NCI-H774 (cell line): ENCODE results near the gene SMAP1.

ENCODE experiments used
- DNase-seq: peaks from one replicate; lab custom pipeline; 2025; lab: John Stamatoyannopoulos, UW

SMAP1 gene

DNA sequence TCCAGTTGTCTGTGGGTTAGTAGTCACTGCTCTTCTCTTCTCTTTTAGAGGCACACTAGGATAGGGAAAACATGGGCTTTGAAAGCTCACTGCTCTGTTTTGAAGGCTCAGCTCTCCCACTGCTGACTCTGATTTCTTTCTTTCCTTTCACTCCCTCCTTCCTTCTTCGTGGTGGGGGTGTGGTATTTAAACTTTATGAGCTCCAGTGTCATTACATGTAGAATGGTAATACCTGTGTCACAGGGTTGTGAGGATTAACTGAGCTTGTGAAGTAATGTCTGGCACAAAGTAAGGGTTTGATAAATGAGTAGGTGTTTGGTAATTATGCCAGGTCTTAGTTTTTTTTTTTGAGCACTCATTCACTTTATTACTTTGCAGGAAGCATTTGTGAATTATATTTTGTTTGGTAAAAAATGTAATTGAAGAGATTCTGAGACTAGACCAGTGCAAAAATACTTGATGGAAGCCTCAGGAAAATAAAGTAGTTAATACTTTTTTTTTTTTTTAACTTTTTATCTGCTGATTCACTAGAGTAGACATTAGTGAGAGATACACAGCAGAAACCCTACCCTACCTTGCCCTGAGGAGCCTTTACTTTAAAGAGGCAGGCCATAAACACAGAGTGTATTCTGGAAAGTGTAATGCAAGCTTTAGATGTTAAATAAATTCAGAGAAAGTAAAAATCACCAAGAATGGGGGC is 17.3 kb downstream of the SMAP1 start:
- DNase-seq: no peak

GRCh38 chr6:70685494-70686180 is 18.0 kb downstream of the SMAP1 start:
- no peak for DNase-seq

DNA sequence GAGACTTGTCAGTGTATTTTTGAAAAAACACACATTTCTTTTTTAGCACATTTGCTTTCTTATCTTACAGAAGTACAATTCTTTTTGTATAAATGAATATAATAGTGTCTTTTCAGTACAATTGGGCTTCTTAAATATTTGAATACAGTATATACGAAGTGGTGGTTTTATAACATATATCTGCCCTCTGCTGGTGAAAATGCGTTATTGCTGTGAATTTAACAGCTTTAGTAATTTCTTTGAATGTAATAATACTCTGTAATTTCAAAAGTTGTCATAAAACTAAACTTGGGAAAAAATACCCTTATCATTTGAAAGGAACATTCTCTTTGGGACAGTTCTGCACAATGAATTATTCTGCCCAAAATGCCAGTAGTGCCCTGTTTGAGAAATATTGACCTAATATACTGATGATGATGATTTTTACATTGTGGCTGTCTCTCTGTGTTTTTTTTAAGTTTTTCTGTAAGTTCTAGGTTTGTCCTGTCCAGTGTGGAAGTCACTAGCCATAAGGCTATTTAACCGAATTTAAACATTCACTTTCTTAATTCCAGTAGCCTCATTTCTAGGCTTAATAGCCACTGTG is 19.0 kb downstream of the SMAP1 start:
- DNase-seq: peak; percentile 33

- DNase-seq: no peak
These were observed 26.2 kb downstream of the SMAP1 start for GRCh38 chr6:70693887-70694286.

DNA sequence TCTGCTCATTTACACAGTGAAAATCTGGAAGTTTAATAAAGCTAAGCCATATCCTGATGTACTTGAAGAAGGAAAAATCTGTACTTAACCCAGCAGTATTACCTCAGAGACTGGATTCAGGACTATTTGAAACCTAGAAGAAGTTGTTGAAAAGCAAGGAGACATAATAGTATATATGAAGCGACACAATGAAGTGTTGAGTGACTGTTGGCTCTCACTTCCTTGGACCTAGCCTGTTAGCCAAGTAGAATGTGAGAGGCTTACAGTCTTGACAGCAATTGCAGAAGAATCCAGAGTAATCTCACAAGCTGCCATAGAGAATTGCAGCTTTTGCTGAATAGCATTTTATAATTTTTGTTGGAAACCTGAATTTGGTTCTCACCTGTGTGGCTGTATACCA is 26.7 kb downstream of the SMAP1 start:
- DNase-seq: no peak

DNA sequence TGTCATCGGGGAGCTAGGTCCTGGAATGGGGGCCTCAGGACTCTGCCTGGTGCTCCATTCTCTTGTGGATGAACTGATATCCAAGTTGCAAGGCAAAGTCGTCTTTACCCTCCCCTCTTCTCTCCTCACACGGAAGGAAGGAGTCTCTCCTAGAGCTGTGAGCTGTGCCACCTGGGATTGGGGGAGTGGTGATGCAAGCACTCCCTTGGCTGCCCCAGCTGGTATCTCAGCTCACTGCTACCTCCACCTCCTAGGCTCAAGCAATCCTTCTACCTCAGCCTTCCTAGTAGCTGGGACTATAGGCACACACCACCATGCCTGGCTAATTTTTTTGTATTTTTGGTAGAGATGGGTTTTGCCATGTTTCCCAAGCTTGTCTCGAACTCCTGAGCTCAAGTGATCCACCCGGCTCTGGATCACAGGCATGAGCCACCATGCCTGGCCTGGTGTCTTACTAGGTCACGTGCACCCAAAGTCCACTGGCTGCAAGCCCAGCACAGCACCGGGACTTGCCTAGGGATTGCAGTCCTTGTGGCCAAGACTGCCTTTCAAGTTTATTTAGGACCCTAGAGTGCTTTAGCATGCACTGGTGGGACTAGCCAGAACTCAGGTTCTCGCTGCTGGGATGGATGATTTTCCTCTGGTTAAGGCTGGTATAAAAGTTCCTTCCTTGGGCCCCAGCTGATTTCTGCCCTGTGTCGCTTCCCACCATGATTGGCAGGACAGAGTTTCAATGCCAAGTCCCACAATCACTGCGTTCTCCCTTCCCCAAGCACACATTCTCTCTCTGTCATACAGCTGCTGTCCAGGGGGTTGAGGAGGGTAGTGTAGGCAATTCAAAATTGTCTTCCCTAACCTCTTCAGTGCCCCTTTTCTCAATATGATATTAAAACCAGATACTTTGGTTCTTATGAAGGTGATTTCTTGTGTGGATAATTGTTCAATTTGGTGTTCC is 33.5 kb downstream of the SMAP1 start:
- DNase-seq: no peak

- no peak for DNase-seq
These were observed 38.1 kb downstream of the SMAP1 start for GRCh38 chr6:70705772-70706171.

DNA sequence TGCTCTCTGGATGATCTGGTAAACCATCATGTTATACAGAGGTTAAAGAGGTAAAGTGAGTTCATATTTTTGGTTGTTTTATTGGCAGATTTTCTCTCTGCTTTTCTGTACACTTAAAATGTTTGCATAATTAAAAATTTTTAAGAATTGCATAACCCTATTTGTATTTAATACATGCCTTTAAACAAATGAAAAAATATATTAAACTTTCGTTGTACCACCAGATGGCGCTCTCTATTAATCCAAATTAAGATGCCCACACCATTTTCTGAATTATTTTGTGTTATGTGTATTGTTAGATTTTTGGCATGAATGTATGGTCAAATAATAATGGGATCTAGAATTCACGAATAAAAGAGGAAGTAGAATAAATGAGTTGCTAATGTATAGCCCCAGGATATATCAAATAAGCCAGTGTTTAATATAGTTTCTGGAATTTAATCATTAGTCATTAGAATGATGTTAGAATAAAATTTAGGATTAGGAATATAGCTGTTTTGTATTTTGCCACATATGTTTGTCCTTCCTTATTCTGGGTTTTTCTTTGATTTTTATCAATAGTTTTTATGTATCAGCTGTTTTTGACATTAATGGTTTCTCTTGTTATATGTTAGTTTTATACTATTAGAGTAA is 38.9 kb downstream of the SMAP1 start:
- peak; percentile 44 for DNase-seq

GRCh38 chr6:70707893-70708292 is 40.2 kb downstream of the SMAP1 start:
- DNase-seq: no peak

DNA sequence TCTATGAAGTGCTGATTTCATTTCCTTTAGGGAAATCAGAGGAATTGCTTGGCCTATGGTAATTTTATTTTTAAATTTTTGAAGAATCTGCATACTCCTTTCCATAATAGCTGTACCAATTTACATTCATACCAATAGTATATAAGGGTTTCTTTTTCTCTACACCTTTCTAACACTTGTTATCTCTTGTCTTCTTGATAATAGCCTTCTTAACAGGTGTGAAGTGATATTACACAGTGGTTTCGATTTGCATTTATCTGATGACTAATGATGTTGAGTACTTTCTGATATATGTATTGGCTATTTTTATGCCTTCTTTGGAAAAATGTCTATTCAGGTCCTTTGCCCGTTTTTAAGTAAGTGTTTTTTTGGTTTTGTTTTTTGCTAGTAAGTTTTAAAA is 40.8 kb downstream of the SMAP1 start:
- DNase-seq: no peak

- no peak for DNase-seq
These were observed 42.1 kb downstream of the SMAP1 start for GRCh38 chr6:70709826-70710225.

- no peak for DNase-seq
These were observed 47.1 kb downstream of the SMAP1 start for GRCh38 chr6:70714716-70715257.

DNA sequence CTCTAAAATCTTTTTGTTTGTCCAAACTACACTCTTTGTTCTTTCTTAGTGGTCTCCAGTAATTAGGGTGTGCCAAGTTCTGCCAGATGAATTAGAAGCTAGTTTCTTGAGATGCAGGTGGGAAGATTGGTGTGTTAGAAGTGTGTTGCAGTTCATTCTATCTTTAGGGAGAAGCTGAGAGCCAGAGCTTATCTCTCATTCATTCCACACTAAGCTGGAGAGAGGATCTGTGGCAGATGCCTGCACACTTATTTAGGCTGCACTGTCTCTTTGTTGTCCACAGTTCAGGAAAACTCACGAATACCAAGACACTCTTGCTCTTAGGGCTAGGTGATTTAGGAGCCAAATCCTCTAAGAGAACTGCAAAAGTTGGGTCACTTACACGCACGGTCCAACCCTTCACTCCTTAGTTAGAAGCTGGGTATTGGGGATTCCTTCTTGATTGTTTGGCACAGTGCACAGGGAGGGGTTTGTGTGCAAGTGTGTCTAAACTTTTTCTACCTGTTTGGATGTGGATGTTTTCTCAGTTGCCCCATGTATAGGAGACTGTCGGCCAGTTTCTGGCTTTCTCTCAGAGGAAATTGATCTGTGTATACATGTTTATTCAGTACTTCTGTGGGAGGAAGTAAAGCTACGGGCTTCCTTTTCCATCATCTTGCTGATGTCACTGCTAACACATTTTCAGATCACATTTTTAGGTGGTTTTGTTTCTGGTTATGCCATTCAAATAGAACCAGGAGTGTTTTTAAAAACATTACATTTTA is 49.5 kb downstream of the SMAP1 start:
- DNase-seq: no peak

- DNase-seq: no peak
These were observed 56.8 kb downstream of the SMAP1 start for GRCh38 chr6:70724524-70724923.

DNA sequence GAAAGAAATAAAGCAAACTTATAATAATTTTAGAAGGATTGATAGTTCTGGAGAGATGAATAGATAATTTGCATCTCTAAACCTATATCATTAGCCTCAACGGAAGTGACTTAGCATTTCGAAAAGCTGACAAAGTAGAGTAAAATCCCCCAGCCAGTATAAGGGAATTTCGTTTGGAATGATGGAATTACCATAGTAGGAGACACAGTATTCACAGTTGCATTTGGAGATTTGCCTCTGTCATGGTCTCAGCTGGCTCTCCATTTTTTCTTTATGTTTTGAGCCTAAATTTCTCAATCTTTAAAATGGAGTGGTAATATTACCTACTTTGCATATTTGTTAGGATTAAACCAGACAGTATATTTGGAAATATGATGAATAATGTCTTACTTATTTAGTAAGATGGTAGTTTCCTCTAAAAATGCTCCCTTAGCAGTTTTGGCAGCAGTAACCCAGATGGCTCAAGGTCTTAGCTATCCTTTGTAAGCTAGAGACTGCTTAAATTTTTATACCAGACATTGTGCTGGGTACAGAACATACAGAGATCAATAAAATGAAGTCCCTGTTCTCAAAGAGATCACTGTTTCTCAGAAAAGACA is 58.2 kb downstream of the SMAP1 start:
- no peak for DNase-seq

- DNase-seq: no peak
These were observed 66.7 kb downstream of the SMAP1 start for GRCh38 chr6:70734381-70734780.

- no peak for DNase-seq
These were observed 67.3 kb downstream of the SMAP1 start for GRCh38 chr6:70734979-70735378.

- DNase-seq: no peak
These were observed 67.8 kb downstream of the SMAP1 start for GRCh38 chr6:70735513-70735912.

DNA sequence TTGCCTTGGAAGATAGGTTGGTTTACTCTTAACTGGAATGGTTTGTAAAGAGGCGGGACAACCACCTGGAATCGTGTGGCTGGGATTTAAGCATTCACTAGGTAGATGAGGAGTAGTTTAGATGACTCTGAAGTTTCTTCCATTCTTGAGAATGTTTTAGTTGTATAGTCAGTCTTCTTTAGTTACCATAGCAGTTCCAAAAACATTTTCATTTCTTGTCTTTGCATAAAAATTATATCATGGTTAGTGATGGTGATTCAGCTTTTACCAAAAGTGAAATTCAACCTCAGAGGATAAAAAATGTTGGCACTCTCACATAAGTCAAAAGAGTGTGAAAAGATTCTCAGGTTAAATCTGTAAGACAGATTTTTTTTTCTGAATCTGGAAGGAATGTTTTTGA is 70.3 kb downstream of the SMAP1 start:
- no peak for DNase-seq

DNA sequence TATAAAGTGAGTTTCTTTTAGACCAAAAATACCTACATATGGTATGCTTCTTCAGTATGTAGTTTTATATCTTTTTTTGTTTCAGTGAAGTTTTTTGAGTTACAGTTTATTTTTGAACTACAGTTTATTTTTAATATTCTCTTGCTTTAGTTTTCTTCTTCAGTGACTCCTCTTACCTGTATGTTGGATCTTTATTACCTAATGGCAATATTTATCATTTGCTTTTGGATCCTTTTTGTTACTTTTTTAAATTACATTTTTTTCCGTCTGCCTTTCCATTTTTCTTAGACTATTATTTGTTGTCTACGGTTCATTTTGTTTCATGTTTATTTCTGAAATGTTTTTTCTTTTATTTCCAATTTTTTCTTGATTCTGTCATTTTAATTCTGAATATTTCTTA is 71.9 kb downstream of the SMAP1 start:
- no peak for DNase-seq
